GM12891 (cell line): ENCODE data around the gene SPATA24.

Experiments used
- PAX5 ChIP-seq: IDR thresholded peaks from 2 replicates; pipeline ENCODE4 v1.6.1; 2011; ENCODE audit warnings: low read length, moderate library complexity, mild to moderate bottlenecking; ENCODE audit not compliant: insufficient read depth, severe bottlenecking
- POLR2A ChIP-seq: IDR thresholded peaks from 2 replicates; pipeline ENCODE4 v1.6.1; 2011; ENCODE audit warnings: low read depth, low read length, control low read depth
- POLR2AphosphoS5 ChIP-seq: IDR thresholded peaks from 2 replicates; pipeline ENCODE4 v1.6.1; 2011; ENCODE audit warnings: low read depth, low read length, control low read depth
- POU2F2 ChIP-seq: IDR thresholded peaks from 2 replicates; pipeline ENCODE4 v1.6.1; 2011; ENCODE audit warnings: low read depth, mild to moderate bottlenecking, control low read depth, low read length, moderate library complexity
- SPI1 ChIP-seq: IDR thresholded peaks from 2 replicates; pipeline ENCODE4 v1.6.1; 2011; ENCODE audit warnings: low read depth, low read length, control low read depth
- TAF1 ChIP-seq: IDR thresholded peaks from 2 replicates; pipeline ENCODE4 v1.6.1; 2011; ENCODE audit warnings: low read depth, low read length, control low read depth

GRCh38 chr5:139410993-139411828 is 7.3 kb upstream of the SPATA24 start:
- TF ChIP-seq POLR2AphosphoS5 (no peak), POLR2A (no peak), TAF1 (no peak), POU2F2 (no peak), SPI1 (no peak), PAX5 (no peak)
